GM18519 (cell line): ENCODE results near the gene BRME1.

Experiments used
- ATAC-seq: cut with Tn5 transposase; IDR thresholded peaks from one replicate; pipeline ENCODE4 v1.9.1; 2021; ENCODE audit warnings: mild to moderate bottlenecking, moderate library complexity; ENCODE audit not compliant: unreplicated experiment, low FRiP score

The BRME1 gene

DNA sequence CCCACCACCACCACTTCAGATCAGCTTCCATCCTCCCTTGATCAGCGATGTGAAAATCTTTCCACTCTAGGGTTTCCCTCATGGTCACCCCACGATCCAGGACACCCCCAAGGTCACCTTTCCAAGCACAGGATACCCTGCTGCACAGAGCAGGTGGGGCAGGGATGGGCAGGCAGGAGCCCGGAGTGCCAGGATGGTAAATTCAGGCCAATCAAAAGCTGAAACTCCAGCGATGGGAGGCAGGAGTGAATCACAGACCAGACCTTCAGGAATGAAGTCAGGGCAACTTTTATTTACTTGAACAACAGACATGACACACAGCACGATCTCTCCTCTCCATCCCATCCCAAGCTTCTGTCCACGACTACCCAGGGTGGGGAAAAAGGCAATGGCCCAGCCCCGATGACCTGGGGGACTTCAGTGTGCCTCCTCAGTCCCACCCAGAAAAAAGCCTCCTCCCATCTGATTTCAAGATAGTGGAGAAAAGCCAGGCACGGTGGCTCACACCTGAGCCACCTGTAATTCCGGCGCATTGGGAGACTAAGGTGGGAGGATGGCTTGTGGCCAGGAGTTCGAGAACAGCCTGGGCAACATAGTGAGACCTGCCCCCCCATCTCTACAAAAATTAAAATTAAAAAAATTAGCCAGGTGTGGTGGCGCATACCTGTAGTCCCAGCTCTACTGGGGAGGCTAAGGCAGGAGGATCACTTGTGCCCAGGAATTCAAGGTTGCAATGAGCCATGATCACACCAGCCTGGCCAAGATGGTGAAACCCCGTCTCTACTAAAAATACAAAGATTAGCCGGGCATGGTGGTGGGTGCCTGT lies 71.5 kb downstream of the BRME1 start:
- no peak for ATAC-seq

DNA sequence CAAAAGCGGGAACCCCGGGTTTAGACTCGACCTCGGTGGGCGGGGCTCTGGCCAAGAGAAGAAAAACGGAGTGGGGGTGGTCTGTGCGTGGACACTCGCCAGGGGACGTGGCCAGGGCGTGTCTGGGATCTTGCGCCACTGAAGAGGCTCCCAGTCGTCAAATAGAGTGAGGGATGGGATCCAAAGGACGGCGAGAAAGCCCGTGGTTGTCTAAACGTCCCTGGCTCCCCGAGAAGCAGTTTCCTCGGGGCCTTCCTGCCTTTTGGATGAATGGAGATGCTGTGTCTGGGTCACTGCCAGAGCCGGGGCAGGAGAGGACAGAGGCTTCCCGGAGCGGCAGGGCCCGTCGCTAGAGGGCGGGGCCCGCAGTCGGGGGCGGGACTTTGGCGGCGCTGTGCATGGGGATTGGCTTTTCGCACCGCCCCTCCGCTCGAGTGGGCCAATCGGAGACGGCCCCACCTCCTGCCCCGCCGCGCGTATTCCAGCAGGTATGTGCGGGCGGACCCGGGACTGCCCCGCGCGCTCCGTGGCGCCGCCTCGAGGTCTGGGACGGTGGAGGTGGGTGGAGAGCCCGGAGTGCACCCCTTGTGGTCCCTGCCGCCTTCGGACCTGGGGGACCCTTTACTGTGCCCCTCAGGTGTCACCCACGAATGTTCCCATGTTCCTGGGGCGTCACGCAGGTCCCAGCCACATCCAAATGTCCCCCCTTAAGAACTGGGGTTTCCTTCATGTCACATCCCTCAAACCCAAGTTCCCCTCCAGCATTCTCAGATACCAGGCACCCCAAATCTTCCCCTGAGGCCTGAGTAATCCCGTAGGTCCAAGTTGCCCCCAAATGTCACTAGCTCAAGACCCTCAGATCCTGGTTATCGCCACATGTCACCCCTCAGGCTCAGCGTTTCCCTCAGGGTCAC lies 72.3 kb downstream of the BRME1 start:
- ATAC-seq = peak; percentile 46
